Activated CD8-positive, alpha-beta memory T cell treated with anti-CD3 and anti-CD28 coated beads, Interleukin-2, amount 50 U/mL, for 48 hours (primary cell): ENCODE measurements around the gene UGT2B11.
"Not testable (repeated sequence)": the region's sequence is repeated elsewhere in the genome, so short reads cannot be mapped to it uniquely, and the experiment has no call there.

Experiments used
- DNase-seq: peaks from one replicate; pipeline ENCODE4 v3.0.0-alpha.2; 2020

Gene UGT2B11

GRCh38 chr4:69214716-69215115, at the start of gene UGT2B11:
Gene UGT2B11 (minus strand): TSS chr4:69214748. CDS start chr4:69214722, 26 bp downstream.
- no peak for DNase-seq

DNA sequence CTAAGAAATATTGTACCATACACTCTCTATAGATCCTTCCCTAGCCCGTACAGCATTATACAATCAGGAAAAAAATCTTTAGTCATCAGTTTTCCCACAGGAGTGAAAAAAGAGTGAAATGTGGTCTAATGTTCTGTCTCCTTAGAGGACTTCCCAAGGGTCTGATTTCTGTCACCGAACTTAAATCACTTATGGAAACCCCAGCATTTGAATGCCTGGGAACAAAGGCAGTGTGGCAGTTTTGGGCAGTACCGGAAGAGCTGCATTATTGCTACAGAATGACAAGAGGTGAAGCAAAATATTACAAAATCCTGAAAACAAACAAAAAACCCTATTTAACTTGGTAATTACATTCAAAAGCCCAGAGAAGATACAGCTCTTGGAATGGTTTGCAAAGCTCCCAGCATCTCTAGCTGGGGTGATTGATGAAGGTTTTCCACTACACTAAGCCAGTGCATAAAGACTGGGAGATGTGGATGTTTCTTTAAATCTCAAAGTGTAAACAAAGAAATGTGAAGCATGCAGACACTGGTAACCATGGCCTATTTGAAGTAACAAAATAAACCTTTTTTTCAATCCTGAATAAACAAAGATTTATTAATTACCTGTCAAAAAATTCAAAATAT, 38.7 kb upstream of the UGT2B11 start:
- not testable (repeated sequence) for DNase-seq

DNA sequence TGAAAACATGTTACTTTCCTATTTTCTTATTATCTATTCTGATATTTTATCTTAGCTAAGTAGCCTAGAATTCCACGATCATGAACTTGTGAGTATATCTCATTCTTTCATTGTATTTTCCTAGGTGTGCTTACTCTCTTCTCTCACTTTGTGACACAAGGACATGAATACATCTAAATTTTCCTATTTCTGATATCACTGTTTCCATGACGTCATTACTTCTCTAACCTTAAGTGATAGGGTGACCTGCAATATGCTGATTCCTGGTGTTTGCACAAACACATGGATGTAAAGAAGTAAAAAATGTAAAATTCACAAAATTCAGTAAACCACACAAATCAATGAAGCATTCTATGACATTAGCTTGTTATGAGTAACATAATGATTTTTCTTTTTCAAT, 36.3 kb upstream of the UGT2B11 start:
- not testable (repeated sequence) for DNase-seq

DNA sequence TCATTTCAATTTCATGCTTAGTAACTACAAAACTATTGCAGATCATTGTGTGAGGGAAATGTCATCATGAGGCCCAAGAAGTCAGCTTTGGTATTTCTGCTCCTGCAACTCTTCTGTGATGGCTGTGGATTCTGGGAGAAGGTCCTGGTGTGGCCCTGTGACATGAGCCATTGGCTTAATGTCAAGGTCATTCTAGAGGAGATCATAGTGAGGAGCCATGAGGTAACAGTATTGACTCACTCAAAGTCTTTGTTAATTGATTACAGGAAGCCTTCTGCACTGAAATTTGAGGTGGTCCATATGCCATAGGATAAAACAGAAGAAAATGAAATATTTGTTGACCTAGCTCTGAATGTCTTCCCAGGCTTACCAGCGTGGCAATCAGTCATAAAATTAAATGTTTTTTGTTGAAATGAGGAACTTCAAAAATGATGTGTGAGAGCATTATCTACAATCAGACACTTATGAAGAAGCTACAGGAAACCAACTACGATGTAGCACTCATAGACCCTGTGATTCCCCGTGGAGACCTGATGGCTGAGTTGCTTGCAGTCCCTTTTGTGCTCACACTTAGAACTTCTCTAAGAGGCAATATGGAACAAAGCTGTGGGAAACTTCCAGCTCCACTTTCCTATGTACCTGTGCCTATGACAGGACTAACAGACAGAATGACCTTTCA, 28.2 kb upstream of the UGT2B11 start:
- DNase-seq, result not testable (repeated sequence)

DNA sequence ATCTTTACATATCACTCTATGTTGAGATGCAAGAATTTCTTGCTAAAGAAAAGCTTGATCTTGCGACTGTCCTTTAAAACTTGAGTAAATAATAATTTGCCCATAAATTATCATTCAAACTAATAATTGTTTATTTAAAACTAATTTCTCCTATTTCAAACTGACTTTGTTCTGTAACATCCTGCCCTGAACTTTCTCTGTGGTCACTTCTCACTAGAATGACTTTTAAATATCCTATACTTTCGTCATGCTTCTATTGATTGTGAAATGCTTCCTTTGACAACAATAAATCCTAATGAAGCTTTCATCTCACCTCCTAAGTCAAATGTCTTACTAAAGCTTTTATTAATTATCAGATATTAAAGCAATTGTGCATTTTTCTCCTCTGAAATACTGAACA, 27.2 kb upstream of the UGT2B11 start:
- not testable (repeated sequence) for DNase-seq

- not testable (repeated sequence) for DNase-seq
Observed at GRCh38 chr4:69240787-69241186, 26.2 kb upstream of the UGT2B11 start.

DNA sequence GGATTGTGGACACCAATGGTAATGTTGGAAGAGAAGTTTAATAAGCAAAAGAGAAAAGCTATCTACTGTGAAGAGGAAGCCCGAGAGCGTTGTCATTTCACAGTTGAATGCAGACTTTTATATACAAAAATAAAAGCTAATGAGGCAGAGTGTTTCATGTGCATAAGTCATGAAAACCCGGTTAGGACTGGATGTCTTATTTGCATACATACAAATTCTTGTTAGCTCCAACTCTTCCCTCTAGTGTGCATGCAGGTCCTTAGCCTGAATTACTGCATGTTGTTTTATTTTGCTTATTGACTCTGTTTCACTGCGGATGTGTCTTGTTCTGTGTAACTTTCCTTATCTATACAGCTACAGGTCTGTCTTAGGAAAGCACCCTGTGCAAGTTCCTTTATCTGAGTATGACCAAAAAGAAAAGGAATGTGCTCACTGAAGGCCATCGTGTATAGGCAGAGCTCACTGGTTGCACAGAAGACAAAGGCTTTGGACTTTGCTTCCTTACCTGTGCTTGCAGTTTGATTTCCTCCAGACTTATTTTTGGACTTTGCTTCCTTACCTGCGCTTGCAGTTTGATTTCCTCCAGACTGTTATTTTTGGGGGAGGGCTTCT, 25.1 kb upstream of the UGT2B11 start:
- DNase-seq, result no peak

GRCh38 chr4:69239092-69239491, 24.5 kb upstream of the UGT2B11 start:
- DNase-seq, result no peak

DNA sequence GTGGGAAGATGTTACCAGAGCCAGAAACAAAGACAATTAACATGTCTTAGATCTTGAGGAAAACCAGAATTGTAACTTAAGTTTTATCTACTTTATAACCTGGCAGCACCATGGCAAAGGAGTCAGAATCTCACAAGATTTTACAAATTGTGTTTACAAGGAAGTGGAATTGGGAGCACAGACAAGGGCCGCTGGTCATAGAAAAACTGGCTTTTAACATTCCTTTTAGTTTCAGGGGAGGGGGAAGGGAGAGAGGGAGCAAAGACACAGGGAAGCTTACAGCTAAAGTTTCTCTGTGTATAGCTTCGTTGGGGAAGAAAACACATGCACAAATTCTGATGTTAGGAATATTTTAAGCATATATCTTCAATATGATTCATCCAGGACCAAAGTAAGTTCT, 10.3 kb upstream of the UGT2B11 start:
- DNase-seq, result no peak

GRCh38 chr4:69223277-69223676, 8.7 kb upstream of the UGT2B11 start:
- DNase-seq, result not testable (repeated sequence)

- not testable (repeated sequence) for DNase-seq
Observed at GRCh38 chr4:69218491-69218890, 3.9 kb upstream of the UGT2B11 start.

DNA sequence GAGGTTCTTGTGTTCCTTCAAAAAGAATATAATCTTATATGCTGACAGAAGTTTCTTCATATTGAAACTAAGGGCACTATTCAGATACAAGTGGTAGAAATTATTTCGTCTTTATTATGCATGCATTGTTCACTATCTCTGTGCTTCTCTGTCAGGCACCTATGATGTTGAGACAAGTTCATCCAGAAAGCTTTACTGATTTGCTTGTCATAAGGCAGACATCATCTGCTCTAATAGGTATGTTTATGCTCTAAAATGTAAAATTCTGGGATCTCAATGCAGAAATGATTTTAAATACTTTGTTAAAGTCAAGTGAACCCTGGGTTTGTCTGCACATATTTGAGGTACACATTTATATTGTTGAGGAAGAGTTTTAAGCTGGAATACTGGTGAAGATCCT, 3.6 kb downstream of the UGT2B11 start:
- DNase-seq, result no peak

DNA sequence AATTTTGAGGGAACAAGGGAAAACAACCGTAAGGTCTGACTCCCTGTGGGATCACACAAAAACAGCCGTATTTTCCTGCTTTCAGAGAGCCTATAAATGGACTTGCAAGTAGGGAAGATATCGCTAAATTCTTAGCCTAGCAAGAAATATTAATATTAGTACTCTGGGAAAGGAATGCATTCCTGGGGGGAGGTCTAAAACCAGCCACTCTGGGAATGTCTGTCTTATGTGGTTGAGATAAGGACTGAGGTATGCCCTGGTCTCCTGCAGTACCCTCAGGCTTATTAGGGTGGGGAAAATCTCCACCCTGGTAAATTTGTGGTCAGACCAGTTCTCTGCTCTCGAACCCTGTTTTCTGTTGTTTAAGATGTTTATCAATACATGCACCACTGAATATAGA, 16.0 kb downstream of the UGT2B11 start:
- DNase-seq, result not testable (repeated sequence)

GRCh38 chr4:69196209-69196965, 18.2 kb downstream of the UGT2B11 start:
- DNase-seq, result no peak

DNA sequence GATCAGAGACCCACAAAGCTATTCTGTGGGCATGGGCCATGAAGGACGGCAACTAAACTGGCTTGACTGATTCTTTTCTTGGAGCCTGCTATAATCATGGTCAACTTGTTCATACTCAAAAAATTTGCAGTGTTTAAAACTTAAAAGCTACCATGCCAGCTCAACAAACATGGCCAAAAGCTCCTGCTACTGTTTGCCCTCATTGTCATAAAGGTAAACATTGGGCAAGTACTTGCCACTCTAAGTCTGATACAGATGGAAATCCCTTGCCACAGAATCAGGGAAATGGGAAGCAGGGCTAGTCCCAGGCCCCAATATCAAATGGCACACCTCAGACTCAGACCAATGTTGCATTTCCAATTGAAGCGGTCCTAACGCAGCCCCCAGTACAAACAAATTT, 20.4 kb downstream of the UGT2B11 start:
- DNase-seq, result no peak

GRCh38 chr4:69191905-69192304, 22.6 kb downstream of the UGT2B11 start:
- DNase-seq, result not testable (repeated sequence)

- DNase-seq, result not testable (repeated sequence)
Observed at GRCh38 chr4:69190621-69191020, 23.9 kb downstream of the UGT2B11 start.

DNA sequence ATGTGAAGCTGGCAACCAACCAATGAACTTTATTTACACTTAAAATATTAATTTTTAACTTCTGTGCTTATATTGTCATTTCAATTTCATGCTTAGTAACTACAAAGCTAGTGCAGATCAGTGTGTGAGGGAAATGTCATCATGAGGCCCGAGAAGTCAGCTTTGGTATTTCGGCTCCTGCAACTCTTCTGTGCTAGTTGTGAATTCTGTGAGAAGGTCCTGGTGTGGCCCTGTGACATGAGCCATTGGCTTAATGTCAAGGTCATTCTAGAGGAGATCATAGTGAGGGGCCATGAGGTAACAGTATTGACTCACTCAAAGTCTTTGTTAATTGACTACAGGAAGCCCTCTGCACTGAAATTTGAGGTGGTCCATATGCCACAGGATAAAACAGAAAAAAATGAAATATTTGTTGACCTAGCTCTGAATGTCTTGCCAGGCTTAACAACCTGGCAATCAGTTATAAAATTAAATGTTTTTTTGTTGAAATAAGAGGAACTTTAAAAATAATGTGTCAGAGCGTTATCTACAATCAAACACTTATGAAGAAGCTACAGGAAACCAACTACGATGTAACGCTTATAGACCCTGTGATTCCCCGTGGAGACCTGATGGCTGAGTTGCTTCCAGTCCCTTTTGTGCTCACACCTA, 32.9 kb downstream of the UGT2B11 start:
- DNase-seq, result not testable (repeated sequence)

- not testable (repeated sequence) for DNase-seq
Observed at GRCh38 chr4:69179817-69180216, 34.7 kb downstream of the UGT2B11 start.

DNA sequence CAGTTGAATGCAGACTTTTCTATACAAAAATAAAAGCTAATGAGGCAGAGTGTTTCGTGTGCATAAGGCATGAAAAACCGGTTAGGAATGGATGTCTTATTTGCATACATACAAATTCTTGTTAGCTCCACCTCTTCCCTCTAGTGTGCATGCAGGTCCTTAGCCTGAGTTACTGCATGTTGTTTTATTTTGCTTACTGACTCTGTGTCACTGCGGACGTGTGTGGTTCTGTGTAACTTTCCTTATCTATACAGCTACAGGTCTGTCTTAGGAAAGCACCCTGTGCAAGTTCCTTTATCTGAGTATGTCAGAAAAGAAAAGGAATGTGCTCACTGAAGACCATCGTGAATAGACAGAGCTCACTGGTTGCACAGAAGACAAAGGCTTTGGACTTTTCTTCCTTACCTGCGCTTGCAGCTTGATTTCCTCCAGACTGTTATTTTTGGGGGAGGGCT, 35.8 kb downstream of the UGT2B11 start:
- DNase-seq, result not testable (repeated sequence)

GRCh38 chr4:69170233-69171134, 44.1 kb downstream of the UGT2B11 start:
- not testable (repeated sequence) for DNase-seq

GRCh38 chr4:69169171-69169570, 45.4 kb downstream of the UGT2B11 start:
- not testable (repeated sequence) for DNase-seq
